Astrocyte of the hippocampus (primary cell): Measurements from ENCODE around the gene FBXL19.
"Not testable (repeated sequence)": the region's sequence is repeated elsewhere in the genome, so short reads cannot be mapped to it uniquely, and the experiment has no call there.

Experiments used
- DNase-seq: peaks from one replicate; pipeline ENCODE4 v3.0.0; 2011; ENCODE audit warnings: low read depth, low spot score

The FBXL19 gene

GRCh38 chr16:30923554-30924075 is at the start of gene FBXL19:
TSS of gene FBXL19 (plus strand) at chr16:30923572. CDS start at chr16:30925755, 2,183 bp downstream.
- DNase-seq = peak; percentile 31

- DNase-seq = no peak
These were observed 49.0 kb upstream of the FBXL19 start for GRCh38 chr16:30874244-30874820.

- DNase-seq = peak; percentile 97
These were observed 48.3 kb upstream of the FBXL19 start for GRCh38 chr16:30874821-30875717.

- DNase-seq = peak; percentile 54
These were observed 47.2 kb upstream of the FBXL19 start for GRCh38 chr16:30875871-30876801.

- DNase-seq = peak; percentile 14
These were observed 46.5 kb upstream of the FBXL19 start for GRCh38 chr16:30876867-30877266.

- DNase-seq = no peak
These were observed 40.7 kb upstream of the FBXL19 start for GRCh38 chr16:30882429-30883310.

- DNase-seq = no peak
These were observed 38.6 kb upstream of the FBXL19 start for GRCh38 chr16:30884760-30885159.

- no peak for DNase-seq
These were observed 38.2 kb upstream of the FBXL19 start for GRCh38 chr16:30885196-30885595.

GRCh38 chr16:30886145-30886544 is 37.2 kb upstream of the FBXL19 start:
- DNase-seq = no peak

GRCh38 chr16:30887927-30888326 is 35.4 kb upstream of the FBXL19 start:
- DNase-seq = no peak

GRCh38 chr16:30888856-30889499 is 34.4 kb upstream of the FBXL19 start:
- DNase-seq = no peak

- DNase-seq = peak; percentile 60
These were observed 33.7 kb upstream of the FBXL19 start for GRCh38 chr16:30889721-30890120.

GRCh38 chr16:30891043-30891823 is 32.1 kb upstream of the FBXL19 start:
- DNase-seq = not testable (repeated sequence)

- DNase-seq = no peak
These were observed 30.5 kb upstream of the FBXL19 start for GRCh38 chr16:30892670-30893416.

- DNase-seq = peak; percentile 3
These were observed 30.0 kb upstream of the FBXL19 start for GRCh38 chr16:30893417-30893743.

GRCh38 chr16:30893744-30894539 is 29.4 kb upstream of the FBXL19 start, which contains the start of gene BCL7C:
TSS of gene BCL7C (minus strand) at chr16:30894077. CDS start at chr16:30893944, 133 bp downstream.
- DNase-seq = peak; percentile 97

GRCh38 chr16:30894540-30895368 is 28.6 kb upstream of the FBXL19 start:
- DNase-seq = no peak
